ENCODE data around the gene RAB10.

GRCh38 chr2:26008095-26008494, 25.8 kb upstream of the RAB10 start:
- TF ChIP-seq, protein P1, sequence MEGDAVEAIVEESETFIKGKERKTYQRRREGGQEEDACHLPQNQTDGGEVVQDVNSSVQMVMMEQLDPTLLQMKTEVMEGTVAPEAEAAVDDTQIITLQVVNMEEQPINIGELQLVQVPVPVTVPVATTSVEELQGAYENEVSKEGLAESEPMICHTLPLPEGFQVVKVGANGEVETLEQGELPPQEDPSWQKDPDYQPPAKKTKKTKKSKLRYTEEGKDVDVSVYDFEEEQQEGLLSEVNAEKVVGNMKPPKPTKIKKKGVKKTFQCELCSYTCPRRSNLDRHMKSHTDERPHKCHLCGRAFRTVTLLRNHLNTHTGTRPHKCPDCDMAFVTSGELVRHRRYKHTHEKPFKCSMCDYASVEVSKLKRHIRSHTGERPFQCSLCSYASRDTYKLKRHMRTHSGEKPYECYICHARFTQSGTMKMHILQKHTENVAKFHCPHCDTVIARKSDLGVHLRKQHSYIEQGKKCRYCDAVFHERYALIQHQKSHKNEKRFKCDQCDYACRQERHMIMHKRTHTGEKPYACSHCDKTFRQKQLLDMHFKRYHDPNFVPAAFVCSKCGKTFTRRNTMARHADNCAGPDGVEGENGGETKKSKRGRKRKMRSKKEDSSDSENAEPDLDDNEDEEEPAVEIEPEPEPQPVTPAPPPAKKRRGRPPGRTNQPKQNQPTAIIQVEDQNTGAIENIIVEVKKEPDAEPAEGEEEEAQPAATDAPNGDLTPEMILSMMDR (IDR thresholded peaks at IDR 0.05; ENCODE audit: insufficient read depth, low read depth, low read length) = no peak
- no peak for TF ChIP-seq EZH2 (IDR thresholded peaks at IDR 0.05; ENCODE audit: insufficient read depth, low read length)

All from astrocyte (in vitro differentiated cells and primary cell).